Epithelial cell of proximal tubule (primary cell): ENCODE data around the gene MLLT3. TPM values are rescaled to one million over a fixed set of nuclear protein-coding genes. Genes with fewer than 3 reads are reported as not detected.

Experiments used
- DNase-seq: peaks from one replicate; pipeline ENCODE4 v3.0.0-alpha.2; 2011; ENCODE audit warnings: low read depth
- H3K4me3 ChIP-seq: 2 replicates; pipeline ENCODE4 v1.5.1; 2011; ENCODE audit warnings: low read depth, mild to moderate bottlenecking, low read length
- total RNA-seq: library from RNA; depleted of rRNA; stranded (reverse); fragments of >200 nt; gene quantifications from 2 replicates; pipeline ENCODE4 v1.2.3, GENCODE V29; 2015
- TF ChIP-seq, protein P1 (sequence below): conservative IDR thresholded peaks from 2 replicates; pipeline ENCODE4 v1.5.1; 2012; ENCODE audit warnings: low read depth, mild to moderate bottlenecking, low read length

The MLLT3 gene
- total RNA-seq, 1 donor from 2014 or later: 29.3 TPM

DNA sequence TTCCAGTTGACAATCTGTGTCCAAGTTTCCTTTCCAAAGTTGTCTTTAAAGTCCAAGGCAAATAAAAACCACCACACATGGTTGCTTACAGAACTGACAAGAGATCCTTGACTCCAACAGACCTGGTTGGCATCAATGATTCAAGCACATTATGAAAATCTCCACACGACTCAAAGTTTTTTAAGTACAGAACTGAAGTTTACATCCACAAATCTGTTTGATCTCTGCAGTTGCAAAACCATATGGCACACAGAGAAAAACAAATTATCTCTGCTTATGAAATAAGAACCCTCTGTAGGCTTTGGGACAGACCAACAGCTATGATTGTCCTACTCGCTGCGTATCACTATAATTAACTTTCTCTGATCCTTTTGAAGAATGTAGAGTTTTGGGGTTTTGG, 60.8 kb downstream of the MLLT3 start:
- DNase-seq: no peak
- TF ChIP-seq, protein P1, sequence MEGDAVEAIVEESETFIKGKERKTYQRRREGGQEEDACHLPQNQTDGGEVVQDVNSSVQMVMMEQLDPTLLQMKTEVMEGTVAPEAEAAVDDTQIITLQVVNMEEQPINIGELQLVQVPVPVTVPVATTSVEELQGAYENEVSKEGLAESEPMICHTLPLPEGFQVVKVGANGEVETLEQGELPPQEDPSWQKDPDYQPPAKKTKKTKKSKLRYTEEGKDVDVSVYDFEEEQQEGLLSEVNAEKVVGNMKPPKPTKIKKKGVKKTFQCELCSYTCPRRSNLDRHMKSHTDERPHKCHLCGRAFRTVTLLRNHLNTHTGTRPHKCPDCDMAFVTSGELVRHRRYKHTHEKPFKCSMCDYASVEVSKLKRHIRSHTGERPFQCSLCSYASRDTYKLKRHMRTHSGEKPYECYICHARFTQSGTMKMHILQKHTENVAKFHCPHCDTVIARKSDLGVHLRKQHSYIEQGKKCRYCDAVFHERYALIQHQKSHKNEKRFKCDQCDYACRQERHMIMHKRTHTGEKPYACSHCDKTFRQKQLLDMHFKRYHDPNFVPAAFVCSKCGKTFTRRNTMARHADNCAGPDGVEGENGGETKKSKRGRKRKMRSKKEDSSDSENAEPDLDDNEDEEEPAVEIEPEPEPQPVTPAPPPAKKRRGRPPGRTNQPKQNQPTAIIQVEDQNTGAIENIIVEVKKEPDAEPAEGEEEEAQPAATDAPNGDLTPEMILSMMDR: no peak
- no peak overlapping the region for H3K4me3 ChIP-seq

DNA sequence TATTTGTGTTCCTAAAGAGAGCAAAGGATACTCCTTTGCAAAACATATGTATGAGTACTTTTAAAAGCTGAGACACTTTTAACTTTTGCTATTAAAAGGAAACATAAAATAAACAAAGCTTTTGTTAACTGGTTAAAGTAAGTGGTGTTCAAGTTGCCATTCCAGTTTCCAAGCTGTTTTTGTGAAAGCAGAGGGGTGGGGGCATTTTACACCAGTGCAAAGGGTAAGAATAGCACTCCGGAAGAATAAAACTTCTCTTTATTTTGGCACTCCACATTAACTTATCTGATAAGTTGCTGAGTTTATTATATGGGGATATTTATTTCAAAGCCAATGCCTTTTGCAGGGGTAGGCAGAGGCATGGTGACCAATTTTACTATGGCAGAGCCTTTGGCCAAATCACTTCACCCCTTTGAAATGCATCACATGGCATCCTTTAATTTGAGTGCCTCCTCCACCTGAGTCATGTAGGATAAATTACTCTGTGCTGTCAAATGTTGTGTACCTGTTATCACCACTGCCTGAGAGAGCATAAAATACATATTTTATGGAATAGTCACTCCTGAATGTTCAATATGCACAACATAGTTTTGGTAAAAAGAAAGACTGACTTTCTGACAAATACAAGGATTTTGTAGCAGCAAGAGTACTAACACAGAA, 62.9 kb downstream of the MLLT3 start:
- H3K4me3 ChIP-seq: no peak overlapping the region
- TF ChIP-seq, protein P1: no peak
- DNase-seq: no peak

GRCh38 chr9:20558566-20559016, 63.7 kb downstream of the MLLT3 start:
- TF ChIP-seq, protein P1: no peak
- no peak overlapping the region for H3K4me3 ChIP-seq
- DNase-seq: no peak

GRCh38 chr9:20557890-20558565, 64.3 kb downstream of the MLLT3 start:
- no peak overlapping the region for H3K4me3 ChIP-seq
- no peak for DNase-seq
- TF ChIP-seq, protein P1: no peak

GRCh38 chr9:20557285-20557684, 65.0 kb downstream of the MLLT3 start:
- H3K4me3 ChIP-seq: no peak overlapping the region
- no peak for DNase-seq
- TF ChIP-seq, protein P1: no peak

GRCh38 chr9:20553558-20554149, 68.6 kb downstream of the MLLT3 start:
- H3K4me3 ChIP-seq: no peak overlapping the region
- DNase-seq: no peak
- TF ChIP-seq, protein P1: no peak
